ENCODE measurements around the gene OR10K1.
A peak's percentile ranks its signal among the peaks of the same experiment; 100 is the strongest.

Gene OR10K1

GRCh38 chr1:158494796-158495195, 33.2 kb downstream of the OR10K1 start:
- Mint-ChIP-seq H3K9me3 (no peaks in the 10 kb centered on the region), H3K27me3 (peaks cover 21% of the 10 kb centered on the region), H3K4me3 (no peak overlapping the region), H3K4me1 (no peaks in the 10 kb centered on the region), H3K27ac (no peak overlapping the region)
- ATAC-seq (no peak), DNase-seq (no peak)

GRCh38 chr1:158496374-158496773, 34.7 kb downstream of the OR10K1 start:
- Mint-ChIP-seq H3K27ac (no peak overlapping the region), H3K9me3 (no peaks in the 10 kb centered on the region), H3K27me3 (peaks cover 22% of the 10 kb centered on the region), H3K4me3 (no peak overlapping the region), H3K4me1 (no peaks in the 10 kb centered on the region)
- DNase-seq (no peak), ATAC-seq (no peak)

- Mint-ChIP-seq H3K27ac (no peak overlapping the region), H3K4me1 (no peaks in the 10 kb centered on the region), H3K9me3 (peaks cover 7 to 16% of the 10 kb centered on the region in 2 donors), H3K27me3 (peaks cover 22% of the 10 kb centered on the region), H3K4me3 (no peak overlapping the region)
- ATAC-seq (no peak), DNase-seq (peak in 1 of 2 donors; percentile 20)
Measured at GRCh38 chr1:158506369-158506987, 44.8 kb downstream of the OR10K1 start.

GRCh38 chr1:158507511-158507910, 45.9 kb downstream of the OR10K1 start:
- Mint-ChIP-seq H3K4me1 (no peaks in the 10 kb centered on the region), H3K27me3 (peaks cover 22% of the 10 kb centered on the region), H3K9me3 (peaks cover 3 to 11% of the 10 kb centered on the region in 2 donors), H3K27ac (no peak overlapping the region), H3K4me3 (no peak overlapping the region)
- DNase-seq = no peak
- ATAC-seq = no peak

- Mint-ChIP-seq H3K27me3 (peaks cover 22% of the 10 kb centered on the region), H3K9me3 (peaks cover 0 to 7% of the 10 kb centered on the region in 2 donors), H3K27ac (no peak overlapping the region), H3K4me1 (no peaks in the 10 kb centered on the region), H3K4me3 (no peak overlapping the region)
- DNase-seq (no peak), ATAC-seq (no peak)
Measured at GRCh38 chr1:158509471-158510156, 48.0 kb downstream of the OR10K1 start.

GRCh38 chr1:158516966-158517365, 55.3 kb downstream of the OR10K1 start:
- DNase-seq (no peak), ATAC-seq (no peak)
- H3K4me1 Mint-ChIP-seq = no peaks in the 10 kb centered on the region
- H3K9me3 Mint-ChIP-seq = no peaks in the 10 kb centered on the region
- H3K27me3 Mint-ChIP-seq = peaks cover 8% of the 10 kb centered on the region
- H3K4me3 Mint-ChIP-seq = no peak overlapping the region
- H3K27ac Mint-ChIP-seq = no peak overlapping the region

All from stimulated activated naive CD8-positive, alpha-beta T cell treated with anti-CD3 and anti-CD28 coated beads, Interleukin-15, amount 100 ng/mL, for 72 hours (primary cell).